Chondrocyte (in vitro differentiated cells): ENCODE results near the gene UHRF1. TPM values are rescaled to one million over a fixed set of nuclear protein-coding genes. Genes with fewer than 3 reads are reported as not detected.
"Not testable (repeated sequence)": the region's sequence is repeated elsewhere in the genome, so short reads cannot be mapped to it uniquely, and the experiment has no call there.

Experiments
- DNase-seq: peaks from one replicate; pipeline ENCODE4 v3.0.0; 2021; ENCODE audit warnings: mixed read lengths, low spot score
- H3K27ac Mint-ChIP-seq: one replicate; pipeline ENCODE4 v1.8.0; 2021; ENCODE audit warnings: mild to moderate bottlenecking, moderate library complexity, mixed read lengths; ENCODE audit not compliant: unreplicated experiment
- H3K27me3 Mint-ChIP-seq: 2 replicates; pipeline ENCODE4 v1.8.0; 2021; ENCODE audit warnings: low read depth, mixed read lengths
- H3K36me3 Mint-ChIP-seq: 2 replicates; pipeline ENCODE4 v1.8.0; 2021; ENCODE audit warnings: low read depth, mixed read lengths
- H3K4me1 Mint-ChIP-seq: 2 replicates; pipeline ENCODE4 v1.8.0; 2021; ENCODE audit warnings: low read depth, mild to moderate bottlenecking, mixed read lengths
- H3K4me3 Mint-ChIP-seq: one replicate; pipeline ENCODE4 v1.8.0; 2021; ENCODE audit warnings: mild to moderate bottlenecking, moderate library complexity, mixed read lengths; ENCODE audit not compliant: unreplicated experiment
- H3K9me3 Mint-ChIP-seq: 2 replicates; pipeline ENCODE4 v1.8.0; 2021; ENCODE audit warnings: low read depth, mixed read lengths
- CTCF ChIP-seq: fragments of 200-600 bp; sonication (generic); IDR thresholded peaks from 2 replicates; pipeline ENCODE4 v1.5.0; 2021; ENCODE audit warnings: antibody characterized with exemption, mild to moderate bottlenecking, moderate library complexity
- total RNA-seq: library from RNA; stranded (reverse); gene quantifications from 3 replicates; pipeline ENCODE4 v1.2.1, GENCODE V29; 2021

Gene UHRF1
- total RNA-seq, 1 donor from 2014 or later, result 17.4 TPM

- Mint-ChIP-seq H3K9me3 (no peaks in the 10 kb centered on the region), H3K27me3 (no peaks in the 10 kb centered on the region), H3K27ac (peak overlapping the region; percentile 65), H3K36me3 (peaks cover 2% of the 10 kb centered on the region), H3K4me3 (no peak overlapping the region), H3K4me1 (peaks cover 69% of the 10 kb centered on the region)
- DNase-seq, result no peak
- no peak for TF ChIP-seq CTCF
Measured at GRCh38 chr19:4972509-4973230, 63.4 kb downstream of the UHRF1 start.

GRCh38 chr19:4974880-4975469, 65.7 kb downstream of the UHRF1 start:
- no peak overlapping the region for H3K4me3 Mint-ChIP-seq
- DNase-seq, result no peak
- no peaks in the 10 kb centered on the region for H3K9me3 Mint-ChIP-seq
- no peaks in the 10 kb centered on the region for H3K27me3 Mint-ChIP-seq
- H3K4me1 Mint-ChIP-seq, result peaks cover 81% of the 10 kb centered on the region
- no peak for TF ChIP-seq CTCF
- peaks cover 2% of the 10 kb centered on the region for H3K36me3 Mint-ChIP-seq
- H3K27ac Mint-ChIP-seq, result peak overlapping the region; percentile 70

GRCh38 chr19:4975601-4976000, 66.3 kb downstream of the UHRF1 start:
- not testable (repeated sequence) for H3K27me3 Mint-ChIP-seq, H3K9me3 Mint-ChIP-seq, DNase-seq, H3K36me3 Mint-ChIP-seq, H3K4me3 Mint-ChIP-seq
- H3K27ac Mint-ChIP-seq, result peak overlapping the region; percentile 70
- peaks cover 79% of the 10 kb centered on the region for H3K4me1 Mint-ChIP-seq

GRCh38 chr19:4976401-4977298, 67.3 kb downstream of the UHRF1 start:
- no peaks in the 10 kb centered on the region for H3K27me3 Mint-ChIP-seq
- no peaks in the 10 kb centered on the region for H3K9me3 Mint-ChIP-seq
- peaks cover 2% of the 10 kb centered on the region for H3K36me3 Mint-ChIP-seq
- TF ChIP-seq CTCF, result peak; percentile 51
- H3K4me1 Mint-ChIP-seq, result peaks cover 71% of the 10 kb centered on the region
- DNase-seq, result no peak
- H3K27ac Mint-ChIP-seq, result peak overlapping the region; percentile 91
- H3K4me3 Mint-ChIP-seq, result peak overlapping the region; percentile 20

GRCh38 chr19:4977299-4978174, 68.2 kb downstream of the UHRF1 start:
- H3K9me3 Mint-ChIP-seq, result no peaks in the 10 kb centered on the region
- no peak for DNase-seq
- H3K27ac Mint-ChIP-seq, result peak overlapping the region; percentile 91
- H3K4me3 Mint-ChIP-seq, result peak overlapping the region; percentile 22
- peaks cover 2% of the 10 kb centered on the region for H3K36me3 Mint-ChIP-seq
- H3K27me3 Mint-ChIP-seq, result no peaks in the 10 kb centered on the region
- peaks cover 65% of the 10 kb centered on the region for H3K4me1 Mint-ChIP-seq
- no peak for TF ChIP-seq CTCF
